Measurements from ENCODE around the gene PDAP1. TPM values are rescaled to one million over a fixed set of nuclear protein-coding genes. Genes with fewer than 3 reads are reported as not detected.
A peak's percentile ranks its signal among the peaks of the same experiment; 100 is the strongest.

The PDAP1 gene
- total RNA-seq, 1 donor from 2014 or later, result 91.2 TPM

DNA sequence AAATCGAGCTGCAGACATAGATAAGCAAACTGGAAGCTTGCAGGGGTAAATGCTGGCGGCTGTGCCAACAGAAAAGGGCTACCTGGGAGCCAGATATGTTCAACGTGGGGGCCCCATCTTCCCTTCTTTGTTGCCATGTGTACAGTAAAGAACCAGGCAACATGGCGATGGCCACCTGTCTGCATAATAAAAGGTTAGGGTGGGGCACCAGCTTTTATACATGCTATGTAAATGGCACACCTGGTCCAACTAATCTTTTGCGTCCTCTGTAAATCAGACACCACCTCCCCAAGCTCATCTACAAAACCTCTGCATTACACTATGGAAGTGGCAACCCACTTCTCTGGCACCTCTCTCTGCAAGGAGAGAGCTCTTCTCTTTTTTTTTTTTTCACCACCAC lies 14.2 kb upstream of the PDAP1 start:
- H3K27me3 Mint-ChIP-seq (ENCODE audit: low read depth), result no peaks in the 10 kb centered on the region
- no peak overlapping the region for H3K4me3 Mint-ChIP-seq (ENCODE audit: unreplicated experiment)
- TF ChIP-seq, protein P1, sequence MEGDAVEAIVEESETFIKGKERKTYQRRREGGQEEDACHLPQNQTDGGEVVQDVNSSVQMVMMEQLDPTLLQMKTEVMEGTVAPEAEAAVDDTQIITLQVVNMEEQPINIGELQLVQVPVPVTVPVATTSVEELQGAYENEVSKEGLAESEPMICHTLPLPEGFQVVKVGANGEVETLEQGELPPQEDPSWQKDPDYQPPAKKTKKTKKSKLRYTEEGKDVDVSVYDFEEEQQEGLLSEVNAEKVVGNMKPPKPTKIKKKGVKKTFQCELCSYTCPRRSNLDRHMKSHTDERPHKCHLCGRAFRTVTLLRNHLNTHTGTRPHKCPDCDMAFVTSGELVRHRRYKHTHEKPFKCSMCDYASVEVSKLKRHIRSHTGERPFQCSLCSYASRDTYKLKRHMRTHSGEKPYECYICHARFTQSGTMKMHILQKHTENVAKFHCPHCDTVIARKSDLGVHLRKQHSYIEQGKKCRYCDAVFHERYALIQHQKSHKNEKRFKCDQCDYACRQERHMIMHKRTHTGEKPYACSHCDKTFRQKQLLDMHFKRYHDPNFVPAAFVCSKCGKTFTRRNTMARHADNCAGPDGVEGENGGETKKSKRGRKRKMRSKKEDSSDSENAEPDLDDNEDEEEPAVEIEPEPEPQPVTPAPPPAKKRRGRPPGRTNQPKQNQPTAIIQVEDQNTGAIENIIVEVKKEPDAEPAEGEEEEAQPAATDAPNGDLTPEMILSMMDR (IDR thresholded peaks at IDR 0.05), result no peak
- no peaks in the 10 kb centered on the region for H3K4me1 Mint-ChIP-seq (ENCODE audit: low read depth)
- no peak for DNase-seq (ENCODE audit: low spot score)
- H3K9me3 Mint-ChIP-seq (ENCODE audit: low read depth), result no peaks in the 10 kb centered on the region
- peaks cover 14% of the 10 kb centered on the region for H3K36me3 Mint-ChIP-seq (ENCODE audit: low read depth)
- no peak overlapping the region for H3K27ac Mint-ChIP-seq (ENCODE audit: unreplicated experiment)

- H3K27ac Mint-ChIP-seq (ENCODE audit: unreplicated experiment), result peak overlapping the region; percentile 45
- H3K27me3 Mint-ChIP-seq (ENCODE audit: low read depth), result no peaks in the 10 kb centered on the region
- DNase-seq (ENCODE audit: low spot score), result no peak
- H3K9me3 Mint-ChIP-seq (ENCODE audit: low read depth), result no peaks in the 10 kb centered on the region
- H3K4me1 Mint-ChIP-seq (ENCODE audit: low read depth), result no peaks in the 10 kb centered on the region
- TF ChIP-seq, protein P1 (IDR thresholded peaks at IDR 0.05), result no peak
- H3K4me3 Mint-ChIP-seq (ENCODE audit: unreplicated experiment), result no peak overlapping the region
- peaks cover 19% of the 10 kb centered on the region for H3K36me3 Mint-ChIP-seq (ENCODE audit: low read depth)
Observed at GRCh38 chr7:99422186-99422585, 13.8 kb upstream of the PDAP1 start.

GRCh38 chr7:99420986-99421385 lies 12.6 kb upstream of the PDAP1 start:
- Mint-ChIP-seq H3K27ac (ENCODE audit: unreplicated experiment) (no peak overlapping the region), H3K4me3 (ENCODE audit: unreplicated experiment) (no peak overlapping the region), H3K4me1 (ENCODE audit: low read depth) (no peaks in the 10 kb centered on the region), H3K9me3 (ENCODE audit: low read depth) (no peaks in the 10 kb centered on the region), H3K27me3 (ENCODE audit: low read depth) (no peaks in the 10 kb centered on the region), H3K36me3 (ENCODE audit: low read depth) (peaks cover 24% of the 10 kb centered on the region)
- TF ChIP-seq, protein P1 (IDR thresholded peaks at IDR 0.05), result no peak
- no peak for DNase-seq (ENCODE audit: low spot score)

DNA sequence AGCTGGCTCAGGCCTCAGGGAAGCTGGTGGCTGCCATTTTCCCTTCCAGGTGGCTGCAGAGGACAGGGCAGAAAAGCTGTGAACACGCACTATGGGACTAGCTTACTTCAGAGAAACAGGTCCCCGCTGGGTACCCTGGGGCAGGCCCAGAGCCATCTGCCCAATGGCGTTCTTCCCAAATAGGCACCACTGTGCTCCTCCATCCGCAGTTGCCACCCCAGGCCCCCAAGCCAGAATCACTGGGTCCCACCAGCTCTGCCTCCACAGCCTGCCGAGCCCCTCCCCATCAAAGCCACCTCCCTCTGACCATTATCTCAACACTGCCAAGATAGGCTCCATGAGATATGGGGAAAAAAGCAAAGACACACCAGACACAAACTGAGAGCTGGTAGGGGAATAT lies 11.8 kb upstream of the PDAP1 start:
- H3K27me3 Mint-ChIP-seq (ENCODE audit: low read depth), result no peaks in the 10 kb centered on the region
- H3K4me1 Mint-ChIP-seq (ENCODE audit: low read depth), result peaks cover 2% of the 10 kb centered on the region
- no peak for DNase-seq (ENCODE audit: low spot score)
- no peak overlapping the region for H3K4me3 Mint-ChIP-seq (ENCODE audit: unreplicated experiment)
- no peak overlapping the region for H3K27ac Mint-ChIP-seq (ENCODE audit: unreplicated experiment)
- H3K9me3 Mint-ChIP-seq (ENCODE audit: low read depth), result no peaks in the 10 kb centered on the region
- H3K36me3 Mint-ChIP-seq (ENCODE audit: low read depth), result peaks cover 24% of the 10 kb centered on the region
- TF ChIP-seq, protein P1 (IDR thresholded peaks at IDR 0.05), result no peak

GRCh38 chr7:99419323-99420021 lies 11.1 kb upstream of the PDAP1 start:
- Mint-ChIP-seq H3K4me3 (ENCODE audit: unreplicated experiment) (no peak overlapping the region), H3K9me3 (ENCODE audit: low read depth) (no peaks in the 10 kb centered on the region), H3K27me3 (ENCODE audit: low read depth) (no peaks in the 10 kb centered on the region), H3K4me1 (ENCODE audit: low read depth) (peaks cover 5% of the 10 kb centered on the region), H3K27ac (ENCODE audit: unreplicated experiment) (no peak overlapping the region), H3K36me3 (ENCODE audit: low read depth) (peaks cover 29% of the 10 kb centered on the region)
- TF ChIP-seq, protein P1 (IDR thresholded peaks at IDR 0.05), result no peak
- no peak for DNase-seq (ENCODE audit: low spot score)
